Natural killer cell (primary cell): ENCODE data around the gene C11orf16. TPM values are rescaled to one million over a fixed set of nuclear protein-coding genes. Genes with fewer than 3 reads are reported as not detected.

Experiments
- ATAC-seq, 3 donors: fragments of 150-1000 bp in 2 of 3; fragments of 200-7000 bp in 1 of 3; cut with Tn5 transposase; 1 replicate in 1 of 3; 2 replicates in 2 of 3; pipeline ENCODE4 v1.10.0; 2021; ENCODE audit warnings: mild to moderate bottlenecking in 2 of 3, moderate library complexity in 2 of 3
- DNase-seq, 2 donors: peaks; one replicate each; pipeline versions ENCODE4 v3.0.0 to v3.0.0-alpha.2; 2013 to 2021; ENCODE audit warnings: mixed read lengths in 1 of 2
- H3K27ac ChIP-seq: one replicate; pipeline ENCODE4 v1.5.1; 2013; ENCODE audit warnings: mild to moderate bottlenecking, low read length
- H3K27me3 ChIP-seq: one replicate; pipeline ENCODE4 v1.6.1; 2013; ENCODE audit warnings: low read length; ENCODE audit not compliant: control insufficient read depth, insufficient read depth
- H3K36me3 ChIP-seq: one replicate; pipeline ENCODE4 v1.6.1; 2013; ENCODE audit warnings: low read length; ENCODE audit not compliant: control insufficient read depth, insufficient read depth
- H3K4me1 ChIP-seq: one replicate; pipeline ENCODE4 v1.6.1; 2013; ENCODE audit warnings: low read length; ENCODE audit not compliant: control insufficient read depth, insufficient read depth
- H3K4me3 ChIP-seq: one replicate; pipeline ENCODE4 v1.5.1; 2013; ENCODE audit warnings: low read length
- H3K9me3 ChIP-seq: one replicate; pipeline ENCODE4 v1.6.1; 2013; ENCODE audit warnings: low read length; ENCODE audit not compliant: control insufficient read depth, insufficient read depth
- H3K27ac Mint-ChIP-seq, 2 donors: one replicate each; pipeline ENCODE4 v1.8.0; 2022; ENCODE audit warnings: mild to moderate bottlenecking in 2 of 2, mixed read lengths in 2 of 2, moderate library complexity in 1 of 2
- H3K27me3 Mint-ChIP-seq, 2 donors: one replicate each; pipeline ENCODE4 v1.8.0; 2022; ENCODE audit warnings: low read depth in 2 of 2, mixed read lengths in 2 of 2
- H3K36me3 Mint-ChIP-seq: one replicate; pipeline ENCODE4 v1.8.0; 2022; ENCODE audit warnings: mixed read lengths
- H3K4me1 Mint-ChIP-seq, 2 donors: one replicate each; pipeline ENCODE4 v1.8.0; 2022; ENCODE audit warnings: mixed read lengths in 2 of 2
- H3K4me3 Mint-ChIP-seq: one replicate; pipeline ENCODE4 v1.8.0; 2022; ENCODE audit warnings: mild to moderate bottlenecking, moderate library complexity, mixed read lengths
- H3K9me3 Mint-ChIP-seq, 2 donors: one replicate each; pipeline ENCODE4 v1.8.0; 2022; ENCODE audit warnings: mixed read lengths in 2 of 2
- WGBS: methylation state at CpG from one replicate; pipeline ENCODE4 v1.1.7; 2013; ENCODE audit warnings: missing lambda C conversion rate; ENCODE audit not compliant: insufficient coverage; 5-methylcytosine and 5-hydroxymethylcytosine counted together
- intact Hi-C: fragments of 100-400 bp; cut with micrococcal nuclease; formaldehyde crosslinking; loops from one replicate; pipeline ENCODE4 v1.14.2; 2022
- total RNA-seq, 4 donors: library from RNA; stranded (reverse); fragments of 120-200 nt in 1 of 4; gene quantifications; one replicate each; pipeline versions ENCODE4 v1.2.3 to v1.2.4, GENCODE V29; 2013 to 2022
- TF ChIP-seq, protein P1 (sequence below): fragments of 200-600 bp; IDR thresholded peaks from one replicate; pipeline ENCODE4 v1.8.0; 2022; ENCODE audit warnings: antibody characterized with exemption

C11orf16 gene
- total RNA-seq, 3 donors from 2014 or later (not counting 1 experiment from before 2014, with no cell fraction given): not detected

DNA sequence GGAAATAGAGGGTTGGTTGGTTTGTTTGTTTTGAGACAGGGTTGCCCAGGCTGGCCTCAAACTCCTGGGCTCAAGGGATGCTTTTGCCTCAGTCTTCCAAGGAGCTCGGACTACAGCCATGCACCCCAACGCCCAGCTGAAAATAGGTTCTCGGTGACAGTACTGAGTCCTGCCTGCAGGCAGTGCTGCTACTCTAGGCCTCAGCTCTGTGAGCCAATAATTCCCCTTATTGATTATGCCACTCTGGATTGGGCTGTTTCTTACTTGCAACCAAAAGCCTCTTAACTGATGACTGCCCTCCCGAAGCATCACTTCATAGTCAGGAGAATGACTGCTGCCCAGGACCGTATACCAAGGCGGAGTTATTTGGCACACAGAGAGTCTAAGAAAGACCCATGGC, 1.2 kb upstream of the C11orf16 start:
- H3K4me3 Mint-ChIP-seq: no peak overlapping the region
- no peaks in the 10 kb centered on the region for H3K9me3 ChIP-seq
- no peaks in the 10 kb centered on the region for H3K9me3 Mint-ChIP-seq

DNA sequence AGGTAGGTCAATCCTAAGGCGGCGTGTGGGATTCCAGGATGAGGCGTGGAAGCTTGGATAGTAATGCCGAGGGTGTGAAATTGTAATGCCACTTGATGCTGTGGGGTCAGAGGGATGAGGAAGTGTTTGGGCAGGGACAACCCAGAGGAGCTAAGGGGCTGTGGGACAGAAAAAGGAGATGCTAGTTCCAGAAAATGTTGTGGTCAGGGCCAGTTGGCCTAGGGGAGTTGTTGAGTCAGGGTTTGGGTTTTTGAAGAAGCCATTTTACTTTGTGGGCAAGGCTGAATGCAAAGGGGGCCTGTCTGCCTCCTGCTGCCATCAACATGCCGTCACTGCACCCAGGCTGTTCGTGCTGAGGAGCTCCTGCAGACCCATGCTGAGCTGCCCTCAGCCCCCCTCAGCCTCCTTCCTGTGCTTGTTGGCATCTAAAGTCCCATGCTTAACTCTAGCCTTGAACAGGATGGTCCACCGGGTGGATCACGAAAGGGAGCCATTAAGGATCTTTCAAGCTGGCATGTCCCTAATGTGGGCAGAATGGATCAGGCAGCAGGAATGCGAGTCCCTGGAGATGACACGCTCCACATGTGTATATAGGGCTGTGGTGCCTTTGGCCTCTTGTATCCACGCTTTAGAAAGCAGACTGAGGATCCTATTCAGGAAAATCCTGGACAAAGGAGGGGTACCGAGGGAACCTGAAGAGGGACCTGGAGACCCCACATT, 2.1 kb downstream of the C11orf16 start:
- H3K4me1 Mint-ChIP-seq: no peaks in the 10 kb centered on the region
- TF ChIP-seq, protein P1, sequence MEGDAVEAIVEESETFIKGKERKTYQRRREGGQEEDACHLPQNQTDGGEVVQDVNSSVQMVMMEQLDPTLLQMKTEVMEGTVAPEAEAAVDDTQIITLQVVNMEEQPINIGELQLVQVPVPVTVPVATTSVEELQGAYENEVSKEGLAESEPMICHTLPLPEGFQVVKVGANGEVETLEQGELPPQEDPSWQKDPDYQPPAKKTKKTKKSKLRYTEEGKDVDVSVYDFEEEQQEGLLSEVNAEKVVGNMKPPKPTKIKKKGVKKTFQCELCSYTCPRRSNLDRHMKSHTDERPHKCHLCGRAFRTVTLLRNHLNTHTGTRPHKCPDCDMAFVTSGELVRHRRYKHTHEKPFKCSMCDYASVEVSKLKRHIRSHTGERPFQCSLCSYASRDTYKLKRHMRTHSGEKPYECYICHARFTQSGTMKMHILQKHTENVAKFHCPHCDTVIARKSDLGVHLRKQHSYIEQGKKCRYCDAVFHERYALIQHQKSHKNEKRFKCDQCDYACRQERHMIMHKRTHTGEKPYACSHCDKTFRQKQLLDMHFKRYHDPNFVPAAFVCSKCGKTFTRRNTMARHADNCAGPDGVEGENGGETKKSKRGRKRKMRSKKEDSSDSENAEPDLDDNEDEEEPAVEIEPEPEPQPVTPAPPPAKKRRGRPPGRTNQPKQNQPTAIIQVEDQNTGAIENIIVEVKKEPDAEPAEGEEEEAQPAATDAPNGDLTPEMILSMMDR: no peak
- H3K4me3 Mint-ChIP-seq: no peak overlapping the region
- DNase-seq (no peak), ATAC-seq (no peak)
- intact Hi-C loops: no loop called here
- no peaks in the 10 kb centered on the region for H3K9me3 Mint-ChIP-seq
- no peaks in the 10 kb centered on the region for H3K9me3 ChIP-seq
- H3K27me3 ChIP-seq: no peaks in the 10 kb centered on the region
- no peaks in the 10 kb centered on the region for H3K36me3 Mint-ChIP-seq
- H3K27me3 Mint-ChIP-seq: peaks cover 0 to 5% of the 10 kb centered on the region in 2 donors
- no peak overlapping the region for H3K27ac Mint-ChIP-seq
- H3K4me1 ChIP-seq: no peaks in the 10 kb centered on the region
- no peaks in the 10 kb centered on the region for H3K36me3 ChIP-seq
- WGBS: 92% methylated on average over 12 of the region's 12 CpGs
- no peak overlapping the region for H3K4me3 ChIP-seq
- H3K27ac ChIP-seq: no peak overlapping the region

More for the DNA sequence above, 1.2 kb upstream of the C11orf16 start:
- no peaks in the 10 kb centered on the region for H3K4me1 Mint-ChIP-seq
- no peak overlapping the region for H3K27ac Mint-ChIP-seq
- DNase-seq (no peak), ATAC-seq (no peak)
- Histone ChIP-seq H3K4me3 (no peak overlapping the region), H3K4me1 (no peaks in the 10 kb centered on the region), H3K27me3 (no peaks in the 10 kb centered on the region), H3K27ac (no peak overlapping the region), H3K36me3 (no peaks in the 10 kb centered on the region)
- H3K27me3 Mint-ChIP-seq: peaks cover 4 to 11% of the 10 kb centered on the region in 2 donors
- WGBS: 96% methylated on average over 6 of the region's 6 CpGs
- intact Hi-C loops: no loop called here
- no peaks in the 10 kb centered on the region for H3K36me3 Mint-ChIP-seq
- TF ChIP-seq, protein P1: no peak

DNA sequence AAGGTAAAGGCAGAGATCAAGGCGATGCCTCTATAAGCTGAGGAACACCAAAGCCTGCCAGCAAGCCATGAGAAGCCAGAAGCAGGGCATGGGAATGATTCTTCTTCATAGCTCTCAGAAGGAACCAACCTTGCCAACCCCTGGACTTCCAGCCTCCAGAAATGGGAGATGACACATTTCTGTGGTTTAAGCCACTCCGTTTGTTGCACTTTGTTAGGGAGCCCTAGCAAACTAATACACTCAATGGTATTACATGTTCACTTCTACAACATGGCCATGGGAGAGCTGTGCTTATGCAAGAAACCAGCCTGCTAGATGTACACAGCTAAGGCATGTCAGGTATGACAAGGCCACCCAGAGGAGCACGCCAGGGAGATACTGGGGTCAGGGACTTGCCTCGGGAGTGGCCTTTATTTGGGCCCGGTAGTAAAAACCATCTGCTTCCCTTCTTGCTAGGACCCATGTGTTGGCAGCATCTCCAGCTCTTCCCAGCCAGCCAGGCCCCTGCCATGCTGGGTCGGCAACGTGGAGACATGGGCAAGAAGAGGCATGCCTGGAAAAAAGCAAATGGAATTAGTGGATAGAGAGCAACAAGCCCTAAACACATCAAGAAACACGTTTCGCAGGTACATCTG, 3.6 kb downstream of the C11orf16 start:
- no peak overlapping the region for H3K4me3 ChIP-seq
- H3K4me1 ChIP-seq: no peaks in the 10 kb centered on the region
- WGBS: 97% methylated on average over 9 of the region's 9 CpGs
- Mint-ChIP-seq H3K27me3 (peaks cover 0 to 2% of the 10 kb centered on the region in 2 donors), H3K4me1 (no peaks in the 10 kb centered on the region), H3K9me3 (no peaks in the 10 kb centered on the region), H3K36me3 (no peaks in the 10 kb centered on the region), H3K4me3 (no peak overlapping the region), H3K27ac (no peak overlapping the region)
- ATAC-seq (no peak), DNase-seq (no peak)
- no peaks in the 10 kb centered on the region for H3K36me3 ChIP-seq
- no peaks in the 10 kb centered on the region for H3K9me3 ChIP-seq
- no peaks in the 10 kb centered on the region for H3K27me3 ChIP-seq
- intact Hi-C loops: no loop called here
- TF ChIP-seq, protein P1: no peak
- no peak overlapping the region for H3K27ac ChIP-seq
